Right lobe of liver (tissue), 4 donors: ENCODE data around the gene CHMP6.

Experiments used
- CTCF ChIP-seq, 4 donors: fragments of 200-600 bp in 3 of 4; fragments of 450-650 bp in 1 of 4; IDR thresholded peaks; one replicate each; pipeline versions ENCODE4 v1.5.1 to v1.8.0; 2016 to 2022; ENCODE audit warnings: antibody characterized with exemption in 4 of 4, mild to moderate bottlenecking in 2 of 4
- POLR2A ChIP-seq: fragments of 450-650 bp; IDR thresholded peaks from one replicate; pipeline ENCODE4 v1.6.1; 2017; ENCODE audit warnings: antibody characterized with exemption, mild to moderate bottlenecking
- donor health status: DM: no; HTN: no; CAD: no.
- donor health status: DM: no; HTN: no; CAD: no.
- donor health status: DM: no; HTN: yes; CAD: no.

- no peak for TF ChIP-seq CTCF (IDR thresholded peaks at IDR 0.05)
- TF ChIP-seq POLR2A, result no peak
Measured at GRCh38 chr17:81043319-81043724, 51.7 kb downstream of the CHMP6 start.
